Neural crest cell (in vitro differentiated cells): ENCODE results near the gene CUX1. TPM values are rescaled to one million over a fixed set of nuclear protein-coding genes. Genes with fewer than 3 reads are reported as not detected.

ENCODE experiments used
- DNase-seq: peaks from one replicate; pipeline ENCODE4 v3.0.0; 2021; ENCODE audit warnings: low read depth, mixed read lengths, low spot score
- H3K27ac Mint-ChIP-seq: one replicate; pipeline ENCODE4 v1.8.0; 2021; ENCODE audit warnings: mild to moderate bottlenecking, mixed read lengths; ENCODE audit not compliant: unreplicated experiment
- H3K27me3 Mint-ChIP-seq: 2 replicates; pipeline ENCODE4 v1.8.0; 2021; ENCODE audit warnings: low read depth, mild to moderate bottlenecking, mixed read lengths
- H3K36me3 Mint-ChIP-seq: 2 replicates; pipeline ENCODE4 v1.8.0; 2021; ENCODE audit warnings: low read depth, mild to moderate bottlenecking, mixed read lengths
- H3K4me1 Mint-ChIP-seq: 2 replicates; pipeline ENCODE4 v1.8.0; 2021; ENCODE audit warnings: mixed read lengths
- H3K4me3 Mint-ChIP-seq: one replicate; pipeline ENCODE4 v1.8.0; 2021; ENCODE audit warnings: mild to moderate bottlenecking, mixed read lengths
- H3K9me3 Mint-ChIP-seq: 2 replicates; pipeline ENCODE4 v1.8.0; 2021; ENCODE audit warnings: mixed read lengths
- total RNA-seq: library from RNA; stranded (reverse); gene quantifications from 2 replicates; pipeline ENCODE4 v1.2.1, GENCODE V29; 2021
- TF ChIP-seq, protein P1 (sequence below): fragments of 200-600 bp; sonication (generic); conservative IDR thresholded peaks from 2 replicates; pipeline ENCODE4 v1.5.0; 2021; ENCODE audit warnings: antibody characterized with exemption, mild to moderate bottlenecking

Gene CUX1
- total RNA-seq, 1 donor from 2014 or later: 60.0 TPM

DNA sequence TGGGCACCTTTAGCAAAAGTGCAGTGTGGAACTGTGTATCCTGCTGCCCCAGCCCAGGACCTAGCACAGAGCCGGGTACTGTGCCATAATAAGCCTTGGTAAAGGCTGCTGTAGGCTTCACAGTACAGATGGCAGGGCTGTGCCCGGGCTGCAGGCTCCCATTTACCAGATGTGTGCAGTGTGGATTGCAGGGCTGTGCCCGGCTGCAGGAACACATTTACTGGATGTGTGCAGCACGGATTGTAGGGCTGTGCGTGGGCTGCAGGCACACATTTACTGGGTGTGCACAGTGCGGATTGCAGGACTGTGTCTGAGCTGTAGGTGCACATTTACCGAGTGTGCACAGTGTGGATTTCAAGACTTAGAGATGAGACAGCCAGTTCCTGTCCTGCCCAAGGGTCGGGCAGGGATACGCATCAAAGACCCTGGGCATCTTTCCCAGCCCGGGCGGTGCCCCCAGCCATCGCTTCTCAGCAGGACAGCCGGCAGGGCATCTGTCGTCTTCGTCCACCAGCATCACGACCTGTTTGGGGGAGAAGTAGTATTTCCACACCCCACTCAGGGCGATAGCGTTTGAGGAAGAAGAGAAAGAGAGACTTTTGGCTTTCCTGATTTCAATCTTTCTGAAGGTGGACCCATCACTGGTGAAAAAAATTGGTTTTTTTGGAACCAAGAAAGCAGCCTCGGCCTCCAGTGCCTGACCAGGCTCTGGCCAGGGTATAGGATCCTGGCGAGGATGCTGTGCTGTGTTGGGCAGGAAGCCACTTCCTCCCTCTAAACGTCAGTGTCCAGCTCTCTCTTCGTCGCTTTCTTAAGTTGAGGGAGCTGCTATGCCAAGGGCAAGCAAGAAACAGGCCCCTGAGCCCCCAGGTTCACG lies 180.8 kb downstream of the CUX1 start:
- DNase-seq: no peak
- Mint-ChIP-seq H3K4me3 (no peak overlapping the region), H3K9me3 (no peaks in the 10 kb centered on the region), H3K27ac (no peak overlapping the region), H3K27me3 (no peaks in the 10 kb centered on the region), H3K4me1 (peaks cover 25% of the 10 kb centered on the region), H3K36me3 (no peaks in the 10 kb centered on the region)
- TF ChIP-seq, protein P1, sequence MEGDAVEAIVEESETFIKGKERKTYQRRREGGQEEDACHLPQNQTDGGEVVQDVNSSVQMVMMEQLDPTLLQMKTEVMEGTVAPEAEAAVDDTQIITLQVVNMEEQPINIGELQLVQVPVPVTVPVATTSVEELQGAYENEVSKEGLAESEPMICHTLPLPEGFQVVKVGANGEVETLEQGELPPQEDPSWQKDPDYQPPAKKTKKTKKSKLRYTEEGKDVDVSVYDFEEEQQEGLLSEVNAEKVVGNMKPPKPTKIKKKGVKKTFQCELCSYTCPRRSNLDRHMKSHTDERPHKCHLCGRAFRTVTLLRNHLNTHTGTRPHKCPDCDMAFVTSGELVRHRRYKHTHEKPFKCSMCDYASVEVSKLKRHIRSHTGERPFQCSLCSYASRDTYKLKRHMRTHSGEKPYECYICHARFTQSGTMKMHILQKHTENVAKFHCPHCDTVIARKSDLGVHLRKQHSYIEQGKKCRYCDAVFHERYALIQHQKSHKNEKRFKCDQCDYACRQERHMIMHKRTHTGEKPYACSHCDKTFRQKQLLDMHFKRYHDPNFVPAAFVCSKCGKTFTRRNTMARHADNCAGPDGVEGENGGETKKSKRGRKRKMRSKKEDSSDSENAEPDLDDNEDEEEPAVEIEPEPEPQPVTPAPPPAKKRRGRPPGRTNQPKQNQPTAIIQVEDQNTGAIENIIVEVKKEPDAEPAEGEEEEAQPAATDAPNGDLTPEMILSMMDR: no peak

- Mint-ChIP-seq H3K27me3 (no peaks in the 10 kb centered on the region), H3K27ac (no peak overlapping the region), H3K4me3 (no peak overlapping the region), H3K36me3 (no peaks in the 10 kb centered on the region), H3K9me3 (no peaks in the 10 kb centered on the region), H3K4me1 (peaks cover 25% of the 10 kb centered on the region)
- TF ChIP-seq, protein P1: no peak
- DNase-seq: no peak
Measured at GRCh38 chr7:101998906-101999240, 181.4 kb downstream of the CUX1 start.

GRCh38 chr7:101999393-101999792 lies 182.0 kb downstream of the CUX1 start:
- H3K27ac Mint-ChIP-seq: peak overlapping the region; percentile 57
- no peaks in the 10 kb centered on the region for H3K36me3 Mint-ChIP-seq
- H3K9me3 Mint-ChIP-seq: no peaks in the 10 kb centered on the region
- TF ChIP-seq, protein P1: no peak
- no peaks in the 10 kb centered on the region for H3K27me3 Mint-ChIP-seq
- no peak for DNase-seq
- no peak overlapping the region for H3K4me3 Mint-ChIP-seq
- H3K4me1 Mint-ChIP-seq: peaks cover 26% of the 10 kb centered on the region

DNA sequence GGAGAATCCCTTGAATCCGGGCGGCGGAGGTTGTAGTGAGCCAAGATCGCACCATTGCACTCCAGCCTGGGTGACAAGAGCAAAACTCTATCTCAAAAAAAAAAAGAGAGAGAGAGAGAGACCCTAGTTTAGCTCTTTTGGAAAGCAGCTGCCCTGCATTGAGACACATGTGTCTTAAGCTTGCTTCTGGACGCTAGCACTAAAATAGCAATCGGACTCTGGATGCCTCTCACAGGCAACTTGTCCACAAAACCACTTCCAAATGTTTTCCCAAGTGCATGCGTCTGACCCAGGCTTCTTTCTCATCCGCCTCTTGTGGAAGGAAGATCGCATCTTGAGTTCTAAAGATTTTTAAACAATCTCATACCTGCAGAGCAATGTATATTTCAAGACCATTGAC lies 182.7 kb downstream of the CUX1 start:
- Mint-ChIP-seq H3K27me3 (no peaks in the 10 kb centered on the region), H3K9me3 (no peaks in the 10 kb centered on the region), H3K27ac (no peak overlapping the region), H3K36me3 (no peaks in the 10 kb centered on the region), H3K4me1 (peaks cover 28% of the 10 kb centered on the region), H3K4me3 (no peak overlapping the region)
- TF ChIP-seq, protein P1: no peak
- DNase-seq: no peak

- Mint-ChIP-seq H3K27ac (peak overlapping the region; percentile 14), H3K4me1 (peaks cover 19% of the 10 kb centered on the region), H3K36me3 (no peaks in the 10 kb centered on the region), H3K27me3 (no peaks in the 10 kb centered on the region), H3K9me3 (no peaks in the 10 kb centered on the region), H3K4me3 (no peak overlapping the region)
- TF ChIP-seq, protein P1: no peak
- no peak for DNase-seq
Measured at GRCh38 chr7:102004229-102004628, 186.8 kb downstream of the CUX1 start.
